GM15510 (cell line): Measurements from ENCODE around the gene EAF1.

Source experiments
- POLR2A ChIP-seq: IDR thresholded peaks from 3 replicates; pipeline ENCODE4 v1.6.1; 2011; ENCODE audit warnings: borderline replicate concordance; ENCODE audit not compliant: insufficient read length; ENCODE audit errors: extremely low read depth

Gene EAF1

GRCh38 chr3:15439476-15439875, 12.1 kb downstream of the EAF1 start:
- TF ChIP-seq POLR2A = no peak

GRCh38 chr3:15440891-15441290, 13.5 kb downstream of the EAF1 start:
- TF ChIP-seq POLR2A = no peak

DNA sequence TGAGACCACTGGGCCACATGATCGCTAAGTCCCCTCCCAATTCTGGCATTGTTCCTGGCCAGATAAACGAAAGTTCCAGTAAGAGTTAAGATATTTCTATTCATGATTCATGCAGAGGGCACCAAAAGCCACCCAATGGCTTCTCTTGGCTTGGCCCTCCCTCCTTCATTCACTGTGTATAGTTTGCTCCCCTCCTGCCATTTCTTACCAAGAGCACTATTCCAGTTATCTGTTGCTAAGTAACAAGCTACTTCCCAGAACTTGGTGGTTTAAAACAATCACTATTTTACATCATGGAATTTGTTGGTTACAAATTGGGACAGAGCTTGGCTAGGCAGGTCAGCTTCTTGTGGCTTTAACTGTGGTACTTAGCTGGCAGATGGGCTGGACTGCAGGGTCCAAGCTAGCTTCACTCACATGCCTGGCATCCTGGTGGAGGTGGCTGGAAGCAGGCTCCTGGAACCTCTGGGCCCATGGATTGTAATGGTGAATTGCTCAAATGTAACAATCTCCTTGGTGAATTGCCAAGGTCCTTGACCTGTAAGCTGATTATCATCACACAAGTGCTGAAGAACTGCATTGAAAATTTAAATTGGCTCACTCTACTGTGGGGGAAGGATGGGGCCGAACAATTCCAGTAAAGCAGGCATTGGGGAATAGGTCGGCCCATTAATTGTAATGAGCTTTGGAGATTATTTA, 16.6 kb downstream of the EAF1 start:
- TF ChIP-seq POLR2A = no peak

- no peak for TF ChIP-seq POLR2A
Measured at GRCh38 chr3:15449489-15450224, 22.3 kb downstream of the EAF1 start.

GRCh38 chr3:15450438-15451215, 23.2 kb downstream of the EAF1 start:
- no peak for TF ChIP-seq POLR2A

- no peak for TF ChIP-seq POLR2A
Measured at GRCh38 chr3:15451216-15452113, 24.1 kb downstream of the EAF1 start.

- no peak for TF ChIP-seq POLR2A
Measured at GRCh38 chr3:15452156-15452555, 24.8 kb downstream of the EAF1 start.

DNA sequence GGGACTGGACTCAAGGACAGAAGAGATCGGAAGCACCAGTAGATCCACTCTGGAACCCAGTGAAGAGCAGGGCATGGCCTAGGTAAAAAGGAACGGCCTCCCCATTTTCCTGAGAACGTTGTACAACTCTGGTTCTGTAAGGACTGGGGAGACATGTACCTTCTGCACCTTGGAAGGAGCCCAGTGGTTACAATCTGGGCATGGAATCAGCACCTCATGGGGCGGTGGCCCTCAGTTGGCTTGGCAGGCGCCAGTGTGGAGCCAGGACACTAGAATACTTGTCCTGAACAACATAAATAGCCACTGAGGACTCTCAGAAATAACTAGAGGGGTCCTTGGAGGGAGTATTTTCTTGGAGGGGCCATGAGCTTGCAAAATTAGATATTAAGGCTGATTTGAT, 25.6 kb downstream of the EAF1 start:
- no peak for TF ChIP-seq POLR2A

- TF ChIP-seq POLR2A = no peak
Measured at GRCh38 chr3:15453501-15453900, 26.1 kb downstream of the EAF1 start.

DNA sequence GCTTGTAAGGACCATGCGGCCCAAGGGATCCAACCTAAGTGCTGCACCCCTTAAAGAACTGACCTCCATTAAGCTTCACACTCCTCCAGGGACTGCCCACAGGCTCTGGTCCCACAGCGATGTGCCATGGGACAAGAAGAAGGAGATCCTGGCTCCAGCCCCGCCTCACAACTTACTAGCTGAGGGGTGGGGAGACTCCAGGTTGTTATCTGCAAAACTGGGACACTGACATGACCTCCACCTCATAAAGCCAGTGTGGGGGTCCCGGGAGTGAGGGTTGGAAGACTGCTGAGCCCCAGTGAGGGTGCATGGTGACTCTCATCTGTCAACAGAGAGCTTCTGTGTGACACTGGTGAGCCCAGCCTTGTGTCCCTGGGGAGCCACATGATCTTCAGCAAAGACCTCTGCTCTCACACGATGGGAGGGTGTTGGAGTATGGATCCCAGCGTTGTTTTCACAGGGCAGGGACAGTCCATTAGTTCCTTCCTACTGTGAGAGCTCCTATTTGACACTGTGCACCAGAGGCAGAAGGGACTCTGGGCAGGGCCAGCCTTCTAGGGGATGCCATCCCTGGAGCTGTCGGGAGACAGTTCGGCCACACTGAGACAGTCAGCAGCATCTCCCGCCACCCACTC, 26.7 kb downstream of the EAF1 start:
- no peak for TF ChIP-seq POLR2A

DNA sequence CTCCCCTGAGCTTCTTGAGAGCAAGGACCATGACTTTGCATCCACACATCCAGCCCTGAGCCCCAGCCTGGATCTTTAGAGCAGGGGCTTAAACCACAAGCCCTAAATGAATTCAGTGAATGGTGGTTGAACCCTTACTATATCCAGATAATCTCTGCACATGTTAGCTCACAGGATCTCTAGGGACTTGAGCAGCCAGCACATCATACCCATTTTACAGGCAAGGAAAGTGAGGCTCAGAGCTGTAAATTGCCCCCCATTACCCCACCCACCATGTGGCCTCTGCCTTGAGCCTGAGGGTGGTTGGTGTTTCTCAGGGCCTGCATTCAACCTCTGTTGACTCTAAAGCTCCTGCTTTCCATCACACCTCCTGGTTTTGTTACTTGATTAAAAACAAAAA, 27.6 kb downstream of the EAF1 start:
- no peak for TF ChIP-seq POLR2A

- no peak for TF ChIP-seq POLR2A
Measured at GRCh38 chr3:15455756-15456155, 28.4 kb downstream of the EAF1 start.

- TF ChIP-seq POLR2A = no peak
Measured at GRCh38 chr3:15456321-15456720, 28.9 kb downstream of the EAF1 start.

- TF ChIP-seq POLR2A = no peak
Measured at GRCh38 chr3:15458212-15458780, 30.9 kb downstream of the EAF1 start.
